NCI-H1105 (cell line): ENCODE measurements around the gene SMPD1.
"Not testable (repeated sequence)": the region's sequence is repeated elsewhere in the genome, so short reads cannot be mapped to it uniquely, and the experiment has no call there.

Source experiments
- DNase-seq: peaks from one replicate; lab custom pipeline; 2025; lab: John Stamatoyannopoulos, UW

SMPD1 gene

GRCh38 chr11:6390718-6391469, 620 bp downstream of the SMPD1 start:
- no peak for DNase-seq

GRCh38 chr11:6391537-6392134, 1.4 kb downstream of the SMPD1 start:
- DNase-seq = no peak

GRCh38 chr11:6392251-6392650, 2.0 kb downstream of the SMPD1 start:
- DNase-seq = not testable (repeated sequence)

DNA sequence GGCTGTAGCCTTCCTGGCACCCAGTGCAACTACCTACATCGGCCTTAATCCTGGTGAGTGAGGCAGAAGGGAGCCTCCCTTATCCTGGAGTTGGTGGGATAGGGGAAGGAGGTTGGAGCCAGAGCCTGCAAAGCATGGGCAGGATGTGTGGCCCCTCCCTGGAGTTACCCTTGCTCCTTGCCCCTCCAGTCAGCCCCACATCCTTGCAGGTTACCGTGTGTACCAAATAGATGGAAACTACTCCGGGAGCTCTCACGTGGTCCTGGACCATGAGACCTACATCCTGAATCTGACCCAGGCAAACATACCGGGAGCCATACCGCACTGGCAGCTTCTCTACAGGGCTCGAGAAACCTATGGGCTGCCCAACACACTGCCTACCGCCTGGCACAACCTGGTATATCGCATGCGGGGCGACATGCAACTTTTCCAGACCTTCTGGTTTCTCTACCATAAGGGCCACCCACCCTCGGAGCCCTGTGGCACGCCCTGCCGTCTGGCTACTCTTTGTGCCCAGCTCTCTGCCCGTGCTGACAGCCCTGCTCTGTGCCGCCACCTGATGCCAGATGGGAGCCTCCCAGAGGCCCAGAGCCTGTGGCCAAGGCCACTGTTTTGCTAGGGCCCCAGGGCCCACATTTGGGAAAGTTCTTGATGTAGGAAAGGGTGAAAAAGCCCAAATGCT, 3.9 kb downstream of the SMPD1 start:
- no peak for DNase-seq

- DNase-seq = no peak
Measured at GRCh38 chr11:6395470-6396060, 5.3 kb downstream of the SMPD1 start.

DNA sequence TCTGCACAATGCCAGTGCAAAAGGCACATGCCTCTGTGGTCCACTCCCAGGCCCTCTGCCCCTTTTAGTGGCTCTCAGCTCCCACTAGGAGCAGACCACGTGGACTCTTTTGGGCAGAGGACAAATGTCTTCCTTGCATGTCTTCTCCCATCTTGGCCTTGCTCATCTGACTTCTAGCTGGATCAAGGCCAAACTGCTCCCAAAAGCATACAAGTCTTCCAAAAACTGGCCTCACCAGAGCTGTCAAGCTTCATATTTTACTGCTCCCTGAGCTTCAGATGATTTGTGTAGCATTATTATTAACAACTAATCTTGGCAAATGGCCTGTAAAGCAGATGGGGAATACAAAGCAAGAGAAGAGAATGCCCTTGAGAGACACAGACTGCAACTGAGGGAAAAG, 6.9 kb downstream of the SMPD1 start:
- no peak for DNase-seq

GRCh38 chr11:6397636-6398035, 7.4 kb downstream of the SMPD1 start:
- DNase-seq = no peak

- no peak for DNase-seq
Measured at GRCh38 chr11:6400431-6401345, 10.4 kb downstream of the SMPD1 start.

DNA sequence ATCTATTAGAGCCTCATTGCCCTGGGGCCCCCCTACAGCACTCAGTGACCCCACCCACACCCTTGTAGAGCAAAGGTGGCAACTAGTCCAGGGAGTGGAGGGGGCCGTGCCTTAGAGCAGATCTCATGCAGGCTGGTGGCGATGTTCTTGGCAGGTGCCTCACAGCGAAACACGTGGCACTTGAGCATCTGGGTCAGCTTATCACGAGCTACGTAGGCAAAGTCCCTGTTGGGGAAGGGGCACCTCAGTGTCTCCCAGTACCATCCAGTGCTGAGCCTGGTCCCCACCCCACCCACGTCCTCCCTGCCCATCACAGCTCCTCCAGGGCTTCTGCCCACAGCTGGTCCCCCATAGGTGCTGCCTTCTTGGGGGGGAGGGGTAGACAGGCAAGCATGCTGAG, 11.2 kb downstream of the SMPD1 start:
- no peak for DNase-seq

GRCh38 chr11:6402061-6402470, 11.8 kb downstream of the SMPD1 start:
- DNase-seq = no peak

- DNase-seq = no peak
Measured at GRCh38 chr11:6402561-6402981, 12.3 kb downstream of the SMPD1 start.

DNA sequence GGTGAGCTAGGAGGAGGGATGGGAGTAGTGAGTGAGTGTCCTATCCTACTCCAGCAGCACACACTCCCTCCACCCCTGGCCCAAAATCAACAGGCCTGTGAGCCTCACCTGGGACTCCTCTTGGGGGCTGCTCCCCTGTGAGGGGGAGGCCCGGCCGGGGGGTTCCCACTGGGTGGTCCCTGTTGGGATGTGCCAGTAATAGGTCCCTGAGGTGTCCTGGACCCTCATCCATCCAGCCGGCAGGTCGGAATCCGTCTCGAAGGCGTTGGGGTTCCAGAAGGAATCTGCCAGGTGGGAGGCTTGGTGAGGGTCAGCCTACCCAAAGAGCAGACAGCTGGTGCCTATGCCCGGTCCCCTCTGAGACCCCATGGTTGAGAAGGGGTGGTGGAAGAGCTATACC, 13.3 kb downstream of the SMPD1 start:
- no peak for DNase-seq

GRCh38 chr11:6404342-6405051, 14.2 kb downstream of the SMPD1 start:
- DNase-seq = no peak

- DNase-seq = peak; percentile 8
Measured at GRCh38 chr11:6405052-6405667, 14.9 kb downstream of the SMPD1 start.

GRCh38 chr11:6405846-6406245, 15.6 kb downstream of the SMPD1 start:
- no peak for DNase-seq

DNA sequence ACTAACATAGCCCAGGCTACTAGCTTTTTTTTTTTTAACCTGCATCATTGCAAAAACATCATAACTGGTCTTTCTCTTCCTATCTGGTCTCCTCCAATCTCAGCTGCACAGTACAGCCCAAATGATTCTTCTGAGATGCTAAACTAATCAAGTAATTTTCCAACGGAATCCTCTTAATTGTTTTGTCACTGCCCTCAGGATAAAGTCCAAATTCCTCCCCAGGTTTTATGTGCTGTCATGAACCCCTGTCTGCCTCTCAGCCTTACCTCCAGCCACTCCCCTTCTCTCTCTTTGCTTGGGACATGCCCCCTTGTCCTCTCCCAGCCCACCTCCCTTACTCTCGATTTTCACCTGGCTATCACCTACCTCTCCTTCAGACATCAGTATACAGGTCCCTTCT, 16.1 kb downstream of the SMPD1 start:
- DNase-seq = no peak

DNA sequence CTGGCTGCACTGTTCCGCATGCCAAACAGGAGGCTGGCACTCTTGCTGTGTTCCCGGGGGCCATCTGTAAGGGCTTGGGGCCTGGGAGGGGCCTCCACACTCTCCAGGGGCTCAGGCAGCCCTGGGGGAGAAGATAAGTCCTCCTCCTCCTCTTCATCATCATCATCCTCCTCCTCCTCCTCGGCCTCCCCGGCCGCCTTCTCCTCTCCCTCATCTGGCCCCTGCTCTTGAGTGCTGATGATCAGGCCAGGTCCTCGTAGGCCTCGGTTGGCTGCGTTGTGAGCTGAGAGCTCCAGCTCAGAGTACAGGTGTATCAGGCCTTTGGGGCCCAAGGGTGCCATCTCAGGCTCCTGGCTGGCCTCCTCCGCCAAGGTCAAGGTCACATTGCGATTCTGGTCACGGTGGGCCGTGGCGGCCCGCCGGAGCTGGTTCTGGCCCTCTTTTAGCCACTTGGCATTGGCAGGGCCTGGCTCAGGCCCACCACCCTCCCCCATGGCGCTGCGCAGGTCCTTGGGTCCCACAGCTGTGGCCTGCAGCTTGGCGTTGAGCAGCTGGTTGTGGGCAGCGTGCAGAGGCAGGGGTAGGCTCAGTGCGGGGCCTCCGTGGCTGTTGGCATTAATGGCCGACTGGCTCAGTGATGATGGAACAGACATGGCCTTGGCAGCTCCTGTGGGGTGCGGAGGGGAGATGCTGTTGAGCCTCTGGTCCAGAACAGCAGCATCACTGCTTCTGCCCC, 20.6 kb downstream of the SMPD1 start:
- no peak for DNase-seq

DNA sequence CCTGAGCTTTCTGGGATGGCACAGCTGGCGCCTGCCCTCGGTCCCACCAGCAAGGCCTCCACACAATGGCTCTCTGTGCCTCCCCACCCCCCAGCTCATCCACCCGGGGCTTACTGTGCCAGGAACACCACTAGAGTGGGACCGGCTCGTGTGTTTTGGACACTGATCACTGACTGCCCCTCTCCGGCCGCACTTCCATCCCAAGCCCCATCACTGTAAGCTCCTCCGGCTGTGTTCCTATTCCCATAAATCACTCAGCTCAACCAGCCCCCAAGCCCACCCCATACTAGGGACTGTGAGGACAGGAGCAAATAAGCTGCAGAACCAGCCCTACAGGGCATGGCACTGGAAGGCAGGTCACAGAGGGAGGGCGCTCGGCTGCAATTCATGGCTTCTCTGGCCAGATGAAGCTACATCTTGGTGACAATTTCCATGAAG, 21.3 kb downstream of the SMPD1 start:
- no peak for DNase-seq

DNA sequence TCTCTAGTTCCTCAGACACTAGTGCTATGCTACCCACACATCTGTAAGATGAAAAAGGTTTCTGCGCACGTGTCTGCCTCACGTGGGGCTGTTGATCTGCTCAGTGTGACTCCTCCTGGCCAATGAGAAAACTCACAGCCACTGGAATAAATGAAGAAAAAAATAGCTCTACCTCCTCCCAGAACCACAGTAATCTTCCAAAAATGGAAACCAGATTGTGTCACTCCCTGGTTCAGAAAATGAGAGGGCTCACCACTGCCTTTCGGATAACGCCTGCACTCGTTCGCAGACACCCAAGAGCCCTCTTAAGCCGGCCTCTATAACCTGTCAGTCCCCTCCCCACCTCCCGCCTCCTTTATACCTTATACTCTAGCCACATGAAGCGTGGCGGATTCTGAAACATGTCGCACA, 23.5 kb downstream of the SMPD1 start:
- no peak for DNase-seq

- DNase-seq = no peak
Measured at GRCh38 chr11:6414874-6415328, 24.6 kb downstream of the SMPD1 start.
